Germinal center (tissue), 1 donor: ENCODE results near the gene DNMBP.
"Not testable (repeated sequence)": the region's sequence is repeated elsewhere in the genome, so short reads cannot be mapped to it uniquely, and the experiment has no call there.

ENCODE experiments used
- DNase-seq: peaks from one replicate; pipeline ENCODE4 v3.0.0; 2012; ENCODE audit warnings: mixed read lengths, low spot score

Gene DNMBP

DNA sequence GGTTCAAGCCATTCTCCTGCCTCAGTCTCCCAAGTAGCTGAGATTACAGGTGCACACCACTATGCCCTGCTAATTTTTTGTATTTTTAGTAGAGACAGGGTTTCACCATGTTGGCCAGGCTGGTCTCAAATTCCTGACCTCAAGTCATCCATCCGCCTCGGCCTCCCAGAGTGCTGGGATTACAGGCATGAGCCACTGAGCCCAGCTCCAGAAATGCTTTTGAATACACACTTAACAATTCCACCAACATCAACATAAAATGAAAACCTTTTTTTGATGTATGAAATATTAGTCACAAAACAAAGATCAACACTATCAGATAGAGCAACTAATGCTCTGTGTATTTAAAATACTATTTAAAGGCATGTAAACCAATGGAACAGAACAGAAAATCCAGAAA, 63.7 kb downstream of the DNMBP start:
- DNase-seq: not testable (repeated sequence)

DNA sequence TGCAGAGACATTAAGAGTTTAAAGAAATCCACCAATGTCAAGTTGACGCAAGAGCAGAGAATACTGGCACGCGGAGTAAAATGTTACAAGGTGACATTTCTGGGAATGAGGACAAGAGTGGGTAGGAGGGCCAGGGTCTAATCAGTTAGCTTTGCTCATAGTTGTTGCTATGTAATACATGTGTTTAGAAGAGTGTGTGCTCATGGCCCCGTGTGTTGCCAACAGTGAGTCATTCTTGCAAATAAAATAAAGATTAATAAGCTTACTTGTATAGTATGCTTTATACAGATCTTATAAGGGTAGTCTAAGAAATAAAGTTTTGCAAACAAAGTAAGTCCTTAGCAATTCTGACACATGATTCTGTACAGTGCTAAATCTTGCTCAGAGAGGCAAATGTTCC, 64.5 kb downstream of the DNMBP start:
- no peak for DNase-seq

DNA sequence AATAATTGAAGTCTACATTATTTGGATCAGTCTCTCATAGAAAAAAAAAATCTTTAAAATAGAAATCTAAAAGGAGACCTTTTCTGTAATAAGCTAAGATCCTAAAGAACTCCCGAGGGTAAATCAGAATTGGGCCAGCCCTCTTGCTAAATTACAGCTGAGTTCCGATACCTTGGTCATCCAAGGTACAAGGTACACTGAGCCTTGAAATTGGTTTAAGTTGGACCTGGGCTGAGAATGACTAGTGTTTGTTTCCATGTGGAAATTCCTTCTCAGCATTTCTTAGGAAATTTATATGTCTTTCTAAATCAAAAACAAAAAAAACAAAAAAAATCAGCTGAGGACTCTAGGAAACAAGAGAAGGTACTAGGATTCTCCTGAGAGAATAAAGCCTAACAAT, 64.9 kb downstream of the DNMBP start:
- DNase-seq: no peak

DNA sequence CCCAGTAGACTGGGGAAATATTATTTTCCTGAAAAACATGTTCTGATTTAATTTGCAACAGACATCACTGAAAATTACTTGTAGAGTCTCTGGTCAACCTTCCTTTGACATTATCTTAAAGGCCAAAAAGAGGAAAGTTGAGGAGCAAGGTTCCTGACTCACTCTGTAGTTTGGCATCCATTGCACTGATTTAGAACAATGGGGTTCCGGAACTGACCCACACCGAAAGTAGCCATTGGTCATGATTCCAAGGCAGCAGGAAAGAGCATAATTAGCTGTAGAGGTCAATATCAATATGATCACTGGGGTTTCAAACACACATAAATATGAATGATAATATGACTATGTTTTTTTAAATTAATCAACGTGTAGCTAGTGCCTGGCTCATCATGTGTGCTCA, 65.8 kb downstream of the DNMBP start:
- DNase-seq: no peak

DNA sequence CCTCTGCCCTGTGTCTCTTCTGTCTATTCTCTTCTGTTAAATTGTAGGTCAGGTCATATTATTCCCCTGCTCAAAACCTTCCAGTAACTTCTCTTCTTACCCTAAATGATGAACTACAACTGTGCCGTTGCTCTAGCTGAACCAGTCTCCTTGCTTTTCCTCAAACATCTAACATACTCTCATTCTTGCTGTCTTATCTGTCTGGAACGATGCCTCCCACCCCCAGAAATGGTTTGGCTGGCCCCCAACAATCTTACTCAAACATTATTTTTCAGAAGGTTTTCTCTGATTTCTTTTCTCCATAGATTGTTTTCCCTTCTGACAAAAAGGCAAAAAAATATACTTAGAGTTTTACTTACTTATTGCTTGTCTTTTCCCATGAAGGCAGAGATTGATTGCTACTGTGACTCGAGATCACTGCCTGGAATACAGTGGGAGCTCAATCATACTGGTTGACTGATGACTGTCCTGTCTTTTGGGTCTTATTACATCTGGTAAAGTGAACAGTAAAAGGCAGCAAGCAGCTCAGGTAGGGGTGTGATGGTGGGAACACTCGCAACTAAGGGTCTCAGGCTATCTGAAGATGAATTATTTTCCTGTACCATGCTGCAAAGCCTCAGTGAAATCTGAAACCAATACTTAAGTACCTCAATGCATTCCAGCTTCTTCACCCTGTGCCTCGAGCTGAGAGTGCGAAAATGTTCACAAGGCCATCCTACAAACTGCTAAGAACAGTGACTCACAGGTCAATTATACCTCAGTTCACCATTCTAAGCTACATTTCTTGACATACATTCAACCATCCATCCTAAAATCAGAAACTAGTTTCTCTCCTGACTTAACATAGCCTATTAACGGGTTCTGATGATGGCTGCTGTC, 67.6 kb downstream of the DNMBP start:
- no peak for DNase-seq

DNA sequence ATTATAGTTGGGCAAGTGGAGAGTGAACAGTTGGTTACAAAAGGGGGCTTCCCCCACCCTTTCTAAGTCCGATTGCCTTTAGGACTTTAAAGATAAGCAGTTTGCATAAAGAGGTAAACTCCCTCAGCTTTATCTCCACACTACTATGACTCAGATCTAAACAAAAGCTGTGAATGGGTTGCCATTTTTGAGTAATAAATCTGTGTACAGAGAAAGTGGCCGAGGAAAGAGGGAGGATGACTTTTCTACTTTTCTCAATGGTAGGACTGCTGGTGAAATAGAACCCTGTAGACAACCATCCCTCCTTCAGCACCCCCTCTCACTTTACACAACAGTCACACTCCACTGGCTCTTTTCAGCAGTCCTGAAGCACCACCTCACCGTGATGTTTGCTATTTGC, 71.2 kb downstream of the DNMBP start:
- DNase-seq: no peak

DNA sequence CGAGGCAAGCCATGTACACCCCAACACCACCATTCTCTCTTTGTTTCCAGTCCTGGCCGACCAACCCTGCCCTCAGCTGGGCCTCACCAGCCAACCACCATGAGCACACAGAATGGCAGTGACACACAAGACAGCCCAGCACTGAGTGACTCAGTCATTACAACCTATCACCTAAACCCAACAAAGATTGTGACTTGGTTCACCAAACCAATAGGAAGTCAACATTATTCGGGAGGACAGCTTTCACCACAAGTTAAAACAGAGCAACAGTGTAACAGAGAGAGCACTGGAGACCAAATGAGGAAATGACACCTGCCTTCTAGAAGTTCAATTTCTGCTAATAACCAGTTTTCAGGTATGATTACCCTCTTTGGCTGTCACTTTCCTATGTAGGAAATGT, 72.1 kb downstream of the DNMBP start:
- no peak for DNase-seq

DNA sequence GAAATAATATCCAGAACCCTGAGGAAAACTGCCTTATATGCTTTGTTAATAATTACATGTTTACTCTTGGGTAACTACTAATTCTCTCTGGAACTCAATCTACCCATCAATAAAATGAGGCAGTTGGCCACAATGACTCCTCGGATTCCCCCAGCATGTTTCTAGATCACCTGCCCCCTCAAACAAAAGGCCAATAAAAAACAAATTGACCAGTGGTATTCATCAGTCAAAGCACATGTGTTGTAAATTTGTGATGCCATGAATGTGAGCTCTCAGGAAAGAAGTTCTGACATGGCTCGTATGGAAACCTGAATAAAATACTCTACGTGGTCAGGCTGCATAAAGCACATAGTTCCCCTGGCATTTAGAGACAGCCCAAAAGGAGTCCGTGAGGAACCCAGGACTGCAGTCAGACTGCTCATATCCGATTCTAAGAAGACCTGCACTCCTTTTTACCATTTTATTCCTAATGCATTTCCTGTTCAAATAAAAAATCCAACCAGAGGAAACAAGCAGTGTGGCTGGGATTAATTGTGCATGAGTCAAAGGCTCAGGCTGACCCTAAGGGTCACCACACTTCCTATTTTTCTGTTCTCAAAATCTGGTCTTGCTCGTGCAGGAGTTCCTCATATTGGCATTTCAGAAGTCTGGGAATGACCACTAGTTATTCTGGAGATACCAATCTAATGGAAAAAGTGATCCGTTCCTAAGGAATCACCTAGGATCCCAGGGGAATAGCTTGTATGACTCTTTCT, 77.4 kb downstream of the DNMBP start:
- DNase-seq: not testable (repeated sequence)

DNA sequence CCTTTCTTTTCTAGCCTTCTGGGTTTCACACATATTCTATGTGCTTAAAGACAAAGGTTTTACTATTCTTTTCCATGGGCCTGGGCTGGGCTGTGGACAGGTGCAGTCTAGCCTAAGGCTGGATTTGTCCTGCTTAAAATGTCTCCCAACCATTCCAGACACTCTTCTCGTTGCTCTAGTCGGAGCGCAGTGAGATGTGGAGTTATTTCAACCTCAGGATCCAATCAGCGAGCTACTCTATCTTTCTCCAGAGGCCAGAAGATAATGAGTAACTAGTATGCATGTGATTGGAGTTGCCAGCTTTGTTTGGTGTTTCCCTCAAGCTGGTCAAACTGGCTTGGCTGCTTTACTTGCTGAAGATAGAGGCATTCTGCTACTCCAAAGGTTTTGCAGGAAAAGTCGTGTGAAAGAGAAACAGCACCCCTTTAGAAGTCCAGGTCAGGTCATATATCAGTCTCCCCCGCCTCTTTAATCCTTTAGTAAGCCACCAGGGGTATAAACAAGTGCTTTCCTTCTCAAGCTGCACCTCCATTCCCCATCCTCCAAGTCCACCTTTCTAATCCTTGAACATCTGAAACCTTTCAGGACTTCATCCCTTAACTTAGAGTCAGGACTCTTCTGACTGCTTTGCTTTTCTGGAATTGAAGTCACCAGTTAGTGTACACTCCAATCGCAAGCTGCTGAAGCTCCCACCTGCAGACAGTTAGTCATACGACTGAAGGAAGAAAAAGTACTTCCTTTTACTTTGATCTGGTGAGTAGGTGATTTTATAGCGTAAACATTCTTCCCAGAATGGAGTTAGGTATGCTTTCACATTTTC, 78.8 kb downstream of the DNMBP start:
- no peak for DNase-seq

DNA sequence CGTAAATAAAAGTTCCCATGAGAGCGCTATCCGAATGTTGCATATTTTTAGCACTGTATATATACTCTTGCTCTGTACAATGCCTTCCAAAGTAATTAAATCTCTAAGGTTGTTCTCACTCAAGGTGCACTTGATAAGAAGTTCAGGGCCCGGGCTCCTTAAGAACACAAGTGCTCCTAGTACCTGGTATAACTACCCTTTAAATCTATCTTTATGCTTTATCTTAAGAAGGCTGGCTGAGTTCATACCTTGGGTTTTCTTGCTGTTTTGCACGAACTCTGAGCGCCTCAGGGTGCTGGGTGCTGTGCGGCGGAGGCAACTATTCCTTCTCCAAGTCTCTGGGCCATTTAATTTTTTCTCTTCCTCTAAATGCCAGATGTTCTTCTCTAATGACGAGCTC, 80.4 kb downstream of the DNMBP start:
- no peak for DNase-seq

DNA sequence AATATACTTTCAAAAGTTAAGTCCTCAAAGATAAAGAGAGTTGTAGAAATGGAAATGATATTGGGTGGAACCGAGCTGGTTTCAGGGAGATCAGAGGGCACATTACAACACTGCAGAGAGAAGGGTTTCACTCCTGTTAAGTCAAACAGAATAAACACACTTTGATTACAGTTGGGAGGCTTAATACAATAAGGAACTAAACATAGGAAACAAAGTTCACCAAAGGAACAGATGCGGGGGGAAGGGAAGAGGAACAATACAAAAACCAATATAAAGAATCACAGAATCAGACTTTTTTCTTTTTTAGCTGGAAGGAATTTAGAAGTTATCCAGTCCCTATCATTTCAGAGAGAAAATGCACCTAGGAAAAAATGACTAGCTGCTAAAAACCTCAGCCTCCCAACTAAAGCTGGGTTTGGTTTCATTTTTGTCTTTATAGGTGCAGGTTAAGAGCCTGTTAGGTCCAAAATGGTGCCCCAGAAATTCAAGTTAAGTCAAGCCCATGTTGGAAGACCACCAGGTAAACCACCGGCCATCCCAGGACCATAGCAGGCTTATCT, 81.9 kb downstream of the DNMBP start:
- DNase-seq: no peak

DNA sequence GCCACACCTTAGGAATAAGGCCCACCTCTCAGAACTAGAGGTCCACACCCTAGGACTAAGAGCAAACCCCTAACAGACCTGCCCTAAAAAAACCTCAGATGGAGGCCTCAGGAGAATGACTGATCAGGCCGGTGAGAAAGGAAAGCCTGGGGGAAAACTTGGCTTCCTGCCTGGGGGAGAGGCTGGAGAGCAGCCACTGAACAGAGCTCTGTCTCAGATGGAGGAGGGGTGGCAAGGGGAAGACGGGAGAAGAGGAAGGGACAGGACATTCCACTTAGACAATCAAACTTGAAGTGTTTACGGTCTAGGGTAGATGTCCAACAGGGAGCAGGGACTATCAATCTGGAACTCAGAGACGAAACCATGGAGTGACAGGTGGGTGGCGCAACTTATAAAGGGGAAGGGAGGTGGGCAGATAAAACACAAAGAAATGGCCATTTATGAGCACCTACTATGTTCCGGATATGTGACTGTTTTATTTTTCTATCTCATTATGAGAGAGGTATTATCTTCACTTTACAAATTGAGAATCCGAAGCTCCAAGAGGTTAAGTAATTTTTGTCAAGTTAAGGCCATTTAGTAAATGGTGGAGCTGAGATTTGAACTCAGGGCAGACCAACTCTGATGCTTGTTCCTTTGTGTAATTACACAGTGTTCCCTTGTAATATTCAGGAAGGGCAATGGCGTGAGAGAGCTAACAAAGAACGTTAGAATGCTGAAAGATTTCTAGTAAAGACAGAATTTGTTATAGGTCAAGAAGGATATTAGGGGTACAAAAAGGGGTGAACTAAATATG, 82.6 kb downstream of the DNMBP start:
- no peak for DNase-seq

DNA sequence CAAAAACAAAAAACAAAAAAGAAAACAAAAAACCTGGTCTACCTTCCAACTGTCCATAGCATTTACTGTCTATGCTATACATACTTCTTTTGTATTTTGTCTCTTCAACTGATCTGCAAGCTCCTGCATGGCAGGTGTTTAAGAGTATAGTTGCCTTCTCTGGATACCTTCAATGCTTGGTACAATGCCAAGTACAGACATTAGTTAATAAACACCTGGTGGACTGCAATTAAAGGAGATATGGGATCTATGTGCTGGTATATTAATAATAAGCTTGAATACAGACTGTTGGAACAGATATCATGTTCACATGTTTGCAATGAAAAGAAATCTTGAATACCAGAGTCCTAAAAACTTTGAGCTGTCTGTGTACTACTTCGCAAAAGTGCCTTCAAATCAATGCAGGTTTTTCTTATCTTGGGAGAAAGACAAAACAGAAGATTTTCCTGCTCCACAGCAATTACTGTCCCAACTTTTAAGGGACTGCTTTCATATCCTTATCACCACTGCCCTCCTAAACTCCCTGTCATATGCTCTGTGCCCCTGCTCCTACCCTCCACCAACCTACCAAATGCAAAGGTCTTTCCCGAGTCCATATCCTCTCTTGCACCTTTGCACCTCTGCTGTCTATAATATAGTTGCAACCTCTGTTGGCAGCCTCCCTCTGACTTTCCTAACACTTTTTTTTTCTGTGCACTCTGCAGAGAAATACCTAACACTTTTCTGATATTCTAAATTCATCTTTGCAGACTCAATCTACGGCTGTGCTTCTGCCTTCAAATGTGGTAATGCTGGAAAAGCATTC, 85.1 kb downstream of the DNMBP start:
- DNase-seq: no peak

DNA sequence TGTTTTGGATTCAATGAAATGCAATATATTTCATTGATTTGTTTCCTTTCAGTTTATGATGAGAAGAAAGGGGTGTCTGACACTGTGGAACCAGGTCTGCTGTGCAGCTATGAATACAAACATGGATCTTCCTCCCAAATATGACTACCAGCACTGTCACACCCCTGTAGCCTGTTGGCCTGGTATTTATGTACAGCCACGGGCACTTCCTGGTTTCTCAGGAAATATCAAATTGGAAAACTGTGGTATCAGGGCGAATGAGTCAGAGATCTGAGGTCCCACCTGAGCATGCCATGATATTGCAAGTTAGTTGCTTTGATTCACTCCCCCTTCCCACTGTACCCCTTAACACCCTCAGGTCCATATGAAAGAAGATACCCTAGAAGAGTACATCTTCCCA, 87.8 kb downstream of the DNMBP start:
- DNase-seq: no peak

DNA sequence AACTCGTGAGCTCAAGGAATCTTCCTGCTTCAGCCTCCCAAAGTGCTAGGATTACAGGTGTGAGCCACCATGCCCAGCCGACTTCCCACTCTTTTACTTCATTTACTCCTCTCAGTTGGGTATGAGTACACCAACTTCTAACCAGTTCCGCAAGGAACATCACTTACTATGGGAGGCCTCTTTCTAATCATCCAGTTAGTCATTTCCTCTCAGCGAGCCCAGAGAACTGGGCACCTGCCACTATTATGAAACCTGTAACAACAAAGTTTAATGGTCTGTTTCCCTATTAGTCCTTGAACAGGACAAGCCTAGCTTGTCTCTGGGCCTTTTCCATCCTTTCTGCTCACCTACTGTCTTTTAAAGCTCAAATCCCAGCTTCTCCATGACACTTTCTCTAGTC, 88.8 kb downstream of the DNMBP start:
- DNase-seq: no peak

DNA sequence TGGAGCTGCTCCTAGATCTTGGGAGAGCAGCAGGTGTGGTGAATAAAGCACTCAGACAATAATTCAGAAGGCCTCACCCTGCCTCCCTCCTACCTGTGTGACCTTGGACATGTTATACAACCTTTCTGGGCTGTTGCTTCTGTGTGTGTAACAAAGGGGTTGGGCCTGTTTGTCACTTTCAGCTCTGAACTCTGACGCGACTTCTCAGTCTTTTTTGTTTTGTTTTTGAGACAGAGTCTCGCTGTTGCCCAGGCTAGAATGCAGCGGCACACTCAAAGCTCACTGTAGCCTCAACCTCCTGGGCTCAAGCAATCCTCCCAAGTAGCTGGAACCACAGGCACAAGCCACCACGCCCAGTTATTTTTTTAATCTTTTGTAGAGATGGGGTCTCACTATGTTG, 89.3 kb downstream of the DNMBP start:
- no peak for DNase-seq

DNA sequence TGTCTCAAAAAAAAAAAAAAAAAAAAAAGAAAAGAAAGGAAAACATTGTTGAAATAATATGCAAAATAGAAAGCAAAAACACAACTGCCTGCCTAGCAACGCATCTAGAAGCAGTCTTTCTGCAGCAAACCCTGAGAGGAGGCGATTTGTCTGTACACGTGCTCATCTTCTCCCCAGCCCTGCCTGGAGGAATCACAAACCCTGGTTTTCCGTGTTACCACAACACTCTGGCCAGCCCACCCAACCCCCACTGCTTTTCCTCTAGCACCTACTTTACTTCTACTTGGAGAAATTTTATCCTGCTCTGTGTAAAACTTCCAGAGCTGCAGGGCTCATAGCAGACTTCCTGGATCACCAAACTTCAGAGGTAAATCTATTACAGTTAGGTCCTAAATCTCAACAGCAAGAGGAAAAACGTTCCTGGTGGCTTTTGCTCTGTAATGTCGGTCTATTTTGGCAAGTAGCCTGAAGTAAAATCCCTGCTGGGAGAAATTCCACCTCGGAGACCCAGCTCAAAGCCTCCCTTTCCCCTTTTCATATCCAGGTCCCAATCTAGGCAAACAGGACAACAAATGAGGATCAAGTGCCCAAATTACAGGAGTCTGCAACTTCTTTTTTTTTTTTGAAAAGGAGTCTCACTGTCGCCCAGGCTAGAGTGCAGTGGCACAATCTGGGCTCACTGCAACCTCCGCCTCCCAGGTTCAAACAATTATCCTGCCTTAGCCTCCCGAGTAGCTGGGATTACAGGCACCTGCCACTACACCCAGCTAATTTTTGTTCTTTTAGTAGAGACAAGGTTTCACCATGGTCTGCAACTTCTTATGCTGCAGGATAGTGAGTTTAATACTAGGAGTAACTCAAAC, 91.6 kb downstream of the DNMBP start:
- DNase-seq: no peak

DNA sequence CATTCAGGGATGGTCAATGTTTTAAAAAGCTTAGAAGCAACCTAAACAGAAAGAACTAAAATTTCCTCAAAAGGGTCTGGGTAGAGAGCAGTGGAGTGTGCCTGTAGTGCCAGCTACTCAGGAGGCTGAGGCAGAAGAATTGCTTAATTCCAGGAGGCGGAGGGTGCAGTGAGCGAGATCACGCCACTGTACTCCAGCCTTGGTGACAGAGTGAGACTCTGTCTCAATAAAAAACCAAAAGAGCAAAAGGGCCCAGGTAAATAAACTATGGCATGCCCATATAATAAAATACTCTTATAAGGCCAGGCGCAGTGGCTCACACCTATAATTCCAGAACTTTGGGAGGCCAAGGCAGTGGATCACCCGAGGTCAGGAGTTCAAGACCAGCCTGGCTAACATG, 93.0 kb downstream of the DNMBP start:
- no peak for DNase-seq

DNA sequence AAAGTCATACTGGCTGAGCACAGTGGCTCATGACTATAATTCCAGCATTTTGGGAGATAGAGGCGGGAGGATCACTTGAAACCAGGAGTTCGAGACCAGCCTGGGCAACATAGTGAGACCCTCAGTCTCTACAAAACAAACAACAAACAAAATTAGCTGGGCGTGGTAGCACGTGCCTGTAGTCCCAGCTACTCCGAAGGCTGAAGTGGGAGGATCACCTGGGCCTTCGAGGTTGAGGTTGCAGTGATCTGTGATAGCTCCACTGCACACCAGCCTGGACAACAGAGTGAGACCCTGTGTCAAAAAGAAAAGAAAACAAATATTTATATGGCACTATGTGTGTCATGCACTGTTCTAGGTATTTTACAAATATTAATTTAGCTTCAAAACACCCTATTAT, 94.3 kb downstream of the DNMBP start:
- no peak for DNase-seq

DNA sequence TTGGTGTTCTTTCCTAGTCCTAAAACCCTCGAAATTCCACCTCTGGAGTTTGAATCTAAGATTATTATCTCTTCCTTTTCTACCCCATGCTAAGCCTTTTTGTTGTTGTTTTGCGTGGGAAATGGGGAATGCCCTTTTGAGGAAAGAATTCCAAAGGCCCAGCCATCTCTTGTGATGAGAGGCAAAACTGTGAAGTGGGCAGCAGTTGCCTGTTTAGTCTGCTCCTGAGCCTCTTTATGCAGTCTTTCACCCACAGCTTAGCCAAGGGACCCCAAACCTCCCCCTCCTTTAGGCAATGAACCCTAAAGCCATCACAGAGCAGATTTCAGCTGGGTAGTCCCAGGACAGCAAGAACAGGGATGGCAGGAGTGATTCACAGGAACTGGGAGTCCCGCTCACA, 95.5 kb downstream of the DNMBP start:
- no peak for DNase-seq
